Measurements from ENCODE around the gene ADM2.

The ADM2 gene

GRCh38 chr22:50487290-50488005 is 6.1 kb downstream of the ADM2 start:
- Histone ChIP-seq H3K9me3 (ENCODE audit: severe bottlenecking) (no peaks in the 10 kb centered on the region), H3K27me3 (ENCODE audit: insufficient read depth, low read depth, severe bottlenecking) (no peaks in the 10 kb centered on the region), H3K36me3 (no peaks in the 10 kb centered on the region), H3K27ac (no peak overlapping the region), H3K4me3 (ENCODE audit: low read depth, low read length) (no peak overlapping the region)
- no peak for DNase-seq
- no peak for TF ChIP-seq CTCF (IDR thresholded peaks at IDR 0.05; ENCODE audit: low read depth, low read length)

- no peak overlapping the region for H3K27ac ChIP-seq
- no peaks in the 10 kb centered on the region for H3K36me3 ChIP-seq
- TF ChIP-seq CTCF (IDR thresholded peaks at IDR 0.05; ENCODE audit: low read depth, low read length): no peak
- H3K9me3 ChIP-seq (ENCODE audit: severe bottlenecking): no peaks in the 10 kb centered on the region
- H3K4me3 ChIP-seq (ENCODE audit: low read depth, low read length): no peak overlapping the region
- DNase-seq: no peak
- no peaks in the 10 kb centered on the region for H3K27me3 ChIP-seq (ENCODE audit: insufficient read depth, low read depth, severe bottlenecking)
These were observed 6.8 kb downstream of the ADM2 start for GRCh38 chr22:50488006-50488677.

- DNase-seq: no peak
- no peak overlapping the region for H3K27ac ChIP-seq
These were observed 7.5 kb downstream of the ADM2 start for GRCh38 chr22:50488886-50489285.

GRCh38 chr22:50489363-50490243 is 8.3 kb downstream of the ADM2 start:
- DNase-seq: no peak
- H3K36me3 ChIP-seq: no peaks in the 10 kb centered on the region
- no peaks in the 10 kb centered on the region for H3K27me3 ChIP-seq (ENCODE audit: insufficient read depth, low read depth, severe bottlenecking)
- no peak overlapping the region for H3K4me3 ChIP-seq (ENCODE audit: low read depth, low read length)
- H3K9me3 ChIP-seq (ENCODE audit: severe bottlenecking): no peaks in the 10 kb centered on the region
- no peak overlapping the region for H3K27ac ChIP-seq
- no peak for TF ChIP-seq CTCF (IDR thresholded peaks at IDR 0.05; ENCODE audit: low read depth, low read length)

More at GRCh38 chr22:50488886-50489285, 7.5 kb downstream of the ADM2 start:
- TF ChIP-seq CTCF (IDR thresholded peaks at IDR 0.05; ENCODE audit: low read depth, low read length): no peak
- no peaks in the 10 kb centered on the region for H3K27me3 ChIP-seq (ENCODE audit: insufficient read depth, low read depth, severe bottlenecking)
- H3K36me3 ChIP-seq: no peaks in the 10 kb centered on the region
- no peak overlapping the region for H3K4me3 ChIP-seq (ENCODE audit: low read depth, low read length)
- H3K9me3 ChIP-seq (ENCODE audit: severe bottlenecking): no peaks in the 10 kb centered on the region

- DNase-seq: no peak
- H3K9me3 ChIP-seq (ENCODE audit: severe bottlenecking): no peaks in the 10 kb centered on the region
- H3K4me3 ChIP-seq (ENCODE audit: low read depth, low read length): no peak overlapping the region
- no peaks in the 10 kb centered on the region for H3K27me3 ChIP-seq (ENCODE audit: insufficient read depth, low read depth, severe bottlenecking)
- no peak overlapping the region for H3K27ac ChIP-seq
- H3K36me3 ChIP-seq: no peaks in the 10 kb centered on the region
- TF ChIP-seq CTCF (IDR thresholded peaks at IDR 0.05; ENCODE audit: low read depth, low read length): no peak
These were observed 9.4 kb downstream of the ADM2 start for GRCh38 chr22:50490531-50491308.
